Activated CD8-positive, alpha-beta T cell treated with anti-CD3 and anti-CD28 coated beads for 36 hours (primary cell): ENCODE data around the gene C7orf33. TPM values are rescaled to one million over a fixed set of nuclear protein-coding genes. Genes with fewer than 3 reads are reported as not detected.

Experiments used
- ATAC-seq: fragments of 200-7000 bp; cut with Tn5 transposase; one replicate; pipeline ENCODE4 v1.10.0; 2021; ENCODE audit warnings: mild to moderate bottlenecking, moderate library complexity
- CTCF ChIA-PET: fragments of 350-600 bp; sonication (Branson Sonifier 250); formaldehyde crosslinking; loops from one replicate; lab custom pipeline; 2021; ENCODE audit warnings: antibody characterized with exemption; lab: Charles Lee
- POLR2A ChIA-PET: fragments of 350-600 bp; sonication (Branson Sonifier 250); formaldehyde crosslinking; loops from one replicate; lab custom pipeline; 2021; ENCODE audit warnings: antibody characterized with exemption; lab: Charles Lee
- DNase-seq: peaks from one replicate; pipeline ENCODE4 v3.0.0-alpha.2; 2020
- H3K27ac Mint-ChIP-seq: one replicate; pipeline ENCODE4 v1.8.0; 2021; ENCODE audit warnings: mild to moderate bottlenecking, mixed read lengths
- H3K27me3 Mint-ChIP-seq: one replicate; pipeline ENCODE4 v1.8.0; 2021; ENCODE audit warnings: mixed read lengths
- H3K36me3 Mint-ChIP-seq: one replicate; pipeline ENCODE4 v1.8.0; 2021; ENCODE audit warnings: low read depth, mixed read lengths
- H3K4me1 Mint-ChIP-seq: one replicate; pipeline ENCODE4 v1.8.0; 2021; ENCODE audit warnings: low read depth, mixed read lengths
- H3K4me3 Mint-ChIP-seq: one replicate; pipeline ENCODE4 v1.8.0; 2021; ENCODE audit warnings: mild to moderate bottlenecking, moderate library complexity, mixed read lengths
- H3K9me3 Mint-ChIP-seq: one replicate; pipeline ENCODE4 v1.8.0; 2021; ENCODE audit warnings: mixed read lengths
- intact Hi-C: fragments of 100-400 bp; cut with micrococcal nuclease; formaldehyde crosslinking; loops from one replicate; pipeline ENCODE4 v1.10.0; 2022
- total RNA-seq, 2 experiments: library from RNA; stranded (reverse); gene quantifications; one replicate each; pipeline ENCODE4 v1.2.3, GENCODE V29; 2021
- TF ChIP-seq, protein P1 (sequence below): fragments of 200-600 bp; IDR thresholded peaks from one replicate; pipeline ENCODE4 v1.8.0; 2022; ENCODE audit warnings: antibody characterized with exemption, mild to moderate bottlenecking

The C7orf33 gene, protein sequence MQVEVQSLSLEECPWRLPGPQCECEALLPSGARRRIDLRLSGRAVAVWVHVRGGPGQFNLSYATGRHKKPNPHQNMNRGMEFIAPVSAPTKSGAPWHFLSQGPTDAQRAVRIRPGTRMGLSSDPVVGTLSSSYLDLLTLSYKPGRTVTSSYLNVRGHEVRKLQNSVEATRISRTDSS
- total RNA-seq: not detected

DNA sequence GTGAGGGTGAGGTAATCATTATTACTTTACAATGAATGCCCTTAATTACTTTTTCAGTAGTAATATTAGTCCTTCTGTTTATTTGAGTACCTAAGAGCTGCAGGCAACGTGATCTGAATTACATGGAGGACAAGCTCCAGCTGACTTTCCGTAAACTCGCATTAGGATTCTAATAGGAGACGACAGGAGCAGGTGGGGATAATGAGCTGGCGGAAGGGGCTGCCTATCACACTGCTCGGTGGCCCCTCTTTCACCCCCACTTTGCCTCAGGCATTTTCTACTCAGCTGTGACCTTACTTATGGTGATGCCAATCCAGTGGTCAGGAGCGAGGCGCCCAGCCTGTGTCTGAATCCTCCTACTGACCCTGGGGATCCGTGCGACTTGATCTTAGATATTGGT, at the start of gene C7orf33:
C7orf33 (plus strand) TSS at position 296 of the 400 bp plus-strand sequence. CDS start 160 bp downstream, outside the sequence.
- intact Hi-C loops: no loop called here
- no peak for DNase-seq
- Mint-ChIP-seq H3K9me3 (no peaks in the 10 kb centered on the region), H3K4me1 (no peaks in the 10 kb centered on the region), H3K27ac (no peak within 1 kb of the TSS), H3K27me3 (peaks cover 5% of the 10 kb centered on the region), H3K4me3 (no peak within 1 kb of the TSS), H3K36me3 (no peaks in the 10 kb centered on the region)
- ChIA-PET POLR2A (no interaction called here), CTCF (no interaction called here)
- TF ChIP-seq, protein P1, sequence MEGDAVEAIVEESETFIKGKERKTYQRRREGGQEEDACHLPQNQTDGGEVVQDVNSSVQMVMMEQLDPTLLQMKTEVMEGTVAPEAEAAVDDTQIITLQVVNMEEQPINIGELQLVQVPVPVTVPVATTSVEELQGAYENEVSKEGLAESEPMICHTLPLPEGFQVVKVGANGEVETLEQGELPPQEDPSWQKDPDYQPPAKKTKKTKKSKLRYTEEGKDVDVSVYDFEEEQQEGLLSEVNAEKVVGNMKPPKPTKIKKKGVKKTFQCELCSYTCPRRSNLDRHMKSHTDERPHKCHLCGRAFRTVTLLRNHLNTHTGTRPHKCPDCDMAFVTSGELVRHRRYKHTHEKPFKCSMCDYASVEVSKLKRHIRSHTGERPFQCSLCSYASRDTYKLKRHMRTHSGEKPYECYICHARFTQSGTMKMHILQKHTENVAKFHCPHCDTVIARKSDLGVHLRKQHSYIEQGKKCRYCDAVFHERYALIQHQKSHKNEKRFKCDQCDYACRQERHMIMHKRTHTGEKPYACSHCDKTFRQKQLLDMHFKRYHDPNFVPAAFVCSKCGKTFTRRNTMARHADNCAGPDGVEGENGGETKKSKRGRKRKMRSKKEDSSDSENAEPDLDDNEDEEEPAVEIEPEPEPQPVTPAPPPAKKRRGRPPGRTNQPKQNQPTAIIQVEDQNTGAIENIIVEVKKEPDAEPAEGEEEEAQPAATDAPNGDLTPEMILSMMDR: no peak
- ATAC-seq: no peak

DNA sequence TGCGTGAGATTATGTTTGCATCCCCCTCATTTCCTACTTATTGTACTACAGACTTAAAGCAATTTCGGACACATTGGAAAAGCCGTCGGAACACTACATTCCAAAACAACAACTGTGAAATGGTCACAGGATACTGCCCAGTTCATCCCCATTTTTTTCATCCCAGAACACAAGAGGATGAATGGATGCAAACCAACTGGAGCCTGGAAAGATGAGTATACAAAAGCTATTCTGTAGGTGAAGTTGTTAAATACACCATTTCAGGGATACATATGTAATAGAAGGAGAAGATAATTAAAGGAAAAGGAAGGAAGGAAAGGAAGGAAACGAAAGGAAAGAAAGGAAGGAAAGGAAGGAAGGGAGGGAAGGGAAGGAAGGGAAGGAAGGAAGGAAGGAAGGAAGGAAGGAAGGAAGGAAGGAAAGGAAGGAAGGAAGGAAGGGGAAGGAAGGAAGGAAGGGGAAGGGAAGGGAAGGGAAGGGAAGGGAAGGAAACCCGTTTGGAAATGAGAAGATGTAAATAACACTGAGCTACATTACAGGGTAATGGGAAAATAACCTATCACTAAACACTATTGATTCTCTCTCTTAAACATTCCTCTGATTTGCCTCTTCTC, 48.6 kb upstream of the C7orf33 start:
- TF ChIP-seq, protein P1: no peak
- H3K36me3 Mint-ChIP-seq: no peaks in the 10 kb centered on the region
- POLR2A ChIA-PET: no interaction called here
- no peak for DNase-seq
- no peaks in the 10 kb centered on the region for H3K9me3 Mint-ChIP-seq
- no peak overlapping the region for H3K4me3 Mint-ChIP-seq
- intact Hi-C loops: no loop called here
- H3K27ac Mint-ChIP-seq: no peak overlapping the region
- ATAC-seq: no peak
- peaks cover 3% of the 10 kb centered on the region for H3K27me3 Mint-ChIP-seq
- CTCF ChIA-PET: no interaction called here
- H3K4me1 Mint-ChIP-seq: no peaks in the 10 kb centered on the region

DNA sequence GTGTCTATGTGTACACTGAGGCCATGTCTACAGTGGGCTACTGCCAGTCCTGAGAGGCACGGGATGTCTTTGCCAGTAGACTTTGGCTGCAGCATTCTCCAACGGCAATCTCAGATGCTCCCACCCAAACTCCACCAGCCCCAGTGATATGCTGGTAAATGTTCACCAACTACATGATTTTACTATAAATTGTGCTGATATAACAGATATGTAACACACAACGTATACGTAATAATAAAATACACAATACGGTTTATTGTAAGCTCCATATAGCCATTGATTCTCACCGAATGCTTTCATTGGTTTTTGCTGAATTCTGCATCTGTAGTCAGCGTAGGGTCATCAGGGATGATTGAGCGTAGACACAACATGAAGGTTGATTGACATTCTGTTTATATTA, 47.3 kb upstream of the C7orf33 start:
- no peak overlapping the region for H3K27ac Mint-ChIP-seq
- peaks cover 2% of the 10 kb centered on the region for H3K9me3 Mint-ChIP-seq
- ATAC-seq (no peak), DNase-seq (no peak)
- CTCF ChIA-PET: interaction anchor here (1.0 kb wide), 1 partner anchor 38 kb away, joined by 3 read pairs; no protein-coding TSS in a partner anchor
- no peak overlapping the region for H3K4me3 Mint-ChIP-seq
- H3K4me1 Mint-ChIP-seq: no peaks in the 10 kb centered on the region
- no peaks in the 10 kb centered on the region for H3K36me3 Mint-ChIP-seq
- intact Hi-C loops: no loop called here
- no peaks in the 10 kb centered on the region for H3K27me3 Mint-ChIP-seq
- TF ChIP-seq, protein P1: no peak
- POLR2A ChIA-PET: no interaction called here

DNA sequence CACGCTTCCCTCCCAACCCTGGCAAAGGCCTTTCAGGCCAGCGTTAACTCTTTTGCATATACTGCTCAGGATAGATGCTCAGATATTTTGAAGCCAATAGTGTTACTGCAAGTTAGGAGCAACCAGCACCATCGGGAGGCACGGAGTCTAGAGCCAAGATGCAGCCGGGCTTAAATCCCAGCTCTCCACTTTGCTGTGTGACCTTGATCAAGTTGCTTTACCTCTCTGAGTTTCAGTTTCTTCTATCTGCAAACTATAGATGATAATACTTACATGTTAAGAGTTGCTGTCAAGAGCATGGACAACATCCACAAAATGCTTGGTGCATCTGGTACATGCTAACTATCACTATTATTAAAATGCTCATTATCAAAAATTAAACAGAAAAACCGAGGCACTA, 45.4 kb upstream of the C7orf33 start:
- TF ChIP-seq, protein P1: no peak
- Mint-ChIP-seq H3K27me3 (no peaks in the 10 kb centered on the region), H3K4me1 (no peaks in the 10 kb centered on the region), H3K4me3 (no peak overlapping the region), H3K9me3 (peaks cover 8% of the 10 kb centered on the region), H3K36me3 (no peaks in the 10 kb centered on the region), H3K27ac (no peak overlapping the region)
- CTCF ChIA-PET: interaction anchor here (0.6 kb wide), 1 partner anchor 76 kb away, joined by 3 read pairs; no protein-coding TSS in a partner anchor
- POLR2A ChIA-PET: no interaction called here
- no peak for DNase-seq
- ATAC-seq: no peak
- intact Hi-C loops: no loop called here

DNA sequence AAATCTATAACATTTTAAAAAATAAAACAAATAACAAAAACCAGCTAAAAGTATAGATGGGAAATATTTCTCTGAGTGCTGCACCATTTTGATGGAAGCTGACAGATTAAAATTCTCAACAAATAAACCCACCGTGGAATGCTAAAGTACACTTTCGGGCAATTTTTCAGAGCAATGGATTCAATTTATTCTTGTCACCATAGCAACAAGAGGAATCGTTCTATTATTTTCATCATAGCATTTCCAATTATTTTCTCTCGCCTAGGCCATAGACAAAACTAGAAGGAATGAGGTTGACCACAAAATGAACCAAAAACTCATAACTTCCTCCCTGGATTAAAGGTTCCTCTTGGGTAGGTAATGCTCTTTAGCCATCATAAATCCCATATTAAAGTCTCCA, 44.6 kb upstream of the C7orf33 start:
- ChIA-PET POLR2A (no interaction called here), CTCF (interaction anchor here (0.6 kb wide), 1 partner anchor 76 kb away, joined by 3 read pairs; no protein-coding TSS in a partner anchor)
- Mint-ChIP-seq H3K27me3 (no peaks in the 10 kb centered on the region), H3K27ac (no peak overlapping the region), H3K4me3 (no peak overlapping the region), H3K36me3 (no peaks in the 10 kb centered on the region), H3K9me3 (peaks cover 8% of the 10 kb centered on the region), H3K4me1 (no peaks in the 10 kb centered on the region)
- intact Hi-C loops: no loop called here
- TF ChIP-seq, protein P1: no peak
- DNase-seq (no peak), ATAC-seq (no peak)
